HepG2 (cell line): ENCODE measurements around the gene ATP6V0D1. TPM values are rescaled to one million over a fixed set of nuclear protein-coding genes. Genes with fewer than 3 reads are reported as not detected.

Experiments
- ATF7-NPFF ChIP-seq: sonication (generic); formaldehyde crosslinking; IDR thresholded peaks from 2 replicates; pipeline ENCODE4 v1.8.1; 2023; ENCODE audit warnings: mild to moderate bottlenecking, low read depth, missing genetic modification reagents, moderate library complexity
- ELF4 ChIP-seq: sonication (generic); formaldehyde crosslinking; IDR thresholded peaks from 2 replicates; pipeline ENCODE4 v1.5.0; 2020; ENCODE audit warnings: missing genetic modification reagents, mild to moderate bottlenecking, moderate library complexity, borderline replicate concordance
- IRX3 ChIP-seq: sonication (generic); formaldehyde crosslinking; IDR thresholded peaks from 2 replicates; pipeline ENCODE4 v1.8.1; 2023; ENCODE audit warnings: mild to moderate bottlenecking, low read depth, missing genetic modification reagents, borderline replicate concordance
- KAT8 ChIP-seq: IDR thresholded peaks from 2 replicates; pipeline ENCODE4 v1.6.1; 2016; ENCODE audit warnings: missing genetic modification reagents, missing compliant biosample characterization
- PLSCR1 ChIP-seq: sonication (generic); formaldehyde crosslinking; IDR thresholded peaks from 2 replicates; pipeline ENCODE4 v1.5.0; 2020; ENCODE audit warnings: missing genetic modification reagents, mild to moderate bottlenecking, borderline replicate concordance
- RBM22 ChIP-seq: fragments of 200-400 bp; formaldehyde crosslinking; optimal IDR thresholded peaks from 2 replicates; pipeline ENCODE3; 2017; ENCODE audit warnings: mild to moderate bottlenecking, low read length, moderate library complexity
- REPIN1 ChIP-seq: sonication (generic); formaldehyde crosslinking; IDR thresholded peaks from 2 replicates; pipeline ENCODE4 v1.8.0; 2022; ENCODE audit warnings: missing genetic modification reagents, low read depth, mild to moderate bottlenecking, borderline replicate concordance
- SALL1 ChIP-seq: sonication (generic); formaldehyde crosslinking; IDR thresholded peaks from 2 replicates; pipeline ENCODE4 v1.8.0; 2022; ENCODE audit warnings: mild to moderate bottlenecking, missing genetic modification reagents
- SRF ChIP-seq: IDR thresholded peaks from 2 replicates; pipeline ENCODE4 v1.6.1; 2011; ENCODE audit warnings: mild to moderate bottlenecking, low read depth, low read length, moderate library complexity
- SRSF9 ChIP-seq: fragments of 200-400 bp; formaldehyde crosslinking; IDR thresholded peaks from 2 replicates; pipeline ENCODE4 v1.6.1; 2018; ENCODE audit warnings: borderline replicate concordance, mild to moderate bottlenecking, low read depth, low read length; ENCODE audit not compliant: insufficient read depth, poor library complexity, severe bottlenecking
- TAF15 ChIP-seq: fragments of 200-400 bp; formaldehyde crosslinking; IDR thresholded peaks from one replicate; pipeline ENCODE4 v1.6.1; 2018; ENCODE audit warnings: mild to moderate bottlenecking, low read depth, low read length; ENCODE audit not compliant: poor library complexity, severe bottlenecking
- TBL1XR1 ChIP-seq: fragments of 150-350 bp; IDR thresholded peaks from 2 replicates; pipeline ENCODE4 v1.6.1; 2014; ENCODE audit warnings: borderline replicate concordance, low read length; ENCODE audit not compliant: partially characterized antibody
- THYN1 ChIP-seq: sonication (generic); formaldehyde crosslinking; IDR thresholded peaks from 2 replicates; pipeline ENCODE4 v1.8.1; 2023; ENCODE audit warnings: low read depth, mild to moderate bottlenecking, moderate library complexity, missing genetic modification reagents, borderline replicate concordance
- TMF1 ChIP-seq: sonication (generic); formaldehyde crosslinking; IDR thresholded peaks from 2 replicates; pipeline ENCODE4 v1.8.1; 2022; ENCODE audit warnings: low read depth, missing genetic modification reagents
- ZBTB37 ChIP-seq: sonication (generic); formaldehyde crosslinking; IDR thresholded peaks from 2 replicates; pipeline ENCODE4 v1.4.0; 2020; ENCODE audit warnings: mild to moderate bottlenecking, missing genetic modification reagents
- ZNF292 ChIP-seq: sonication (generic); formaldehyde crosslinking; IDR thresholded peaks from 2 replicates; pipeline ENCODE4 v1.8.1; 2022; ENCODE audit warnings: mild to moderate bottlenecking, low read depth, missing genetic modification reagents, borderline replicate concordance
- ZNF354B ChIP-seq: sonication (generic); formaldehyde crosslinking; IDR thresholded peaks from 2 replicates; pipeline ENCODE4 v1.8.0; 2022; ENCODE audit warnings: mild to moderate bottlenecking, missing genetic modification reagents
- ZNF670 ChIP-seq: sonication (generic); formaldehyde crosslinking; IDR thresholded peaks from 2 replicates; pipeline ENCODE4 v1.8.0; 2022; ENCODE audit warnings: mild to moderate bottlenecking, missing genetic modification reagents, borderline replicate concordance
- ZNF768 ChIP-seq: sonication (generic); formaldehyde crosslinking; IDR thresholded peaks from 2 replicates; pipeline ENCODE4 v1.4.0; 2020; ENCODE audit warnings: missing genetic modification reagents
- polyA plus RNA-seq, 8 experiments: library from polyadenylated mRNA; depleted of rRNA in 3 of 8; stranded (reverse) in 7 of 8; unstranded in 1 of 8; fragments of >200 nt; fragmentation: Illumina TruSeq in 4 of 8; extraction: Trizol in 4 of 8; gene quantifications; 2 replicates each; pipeline versions ENCODE4 v1.2.1 to v1.2.3, GENCODE V29; 2011 to 2016; ENCODE audit warnings: low read depth in 4 of 8, missing spikeins in 1 of 8, mixed read lengths in 1 of 8; ENCODE audit not compliant: insufficient read depth in 1 of 8
- total RNA-seq, 5 experiments: library from RNA; depleted of rRNA; stranded (reverse); fragments of >200 nt; fragmentation: Illumina TruSeq; extraction: Trizol; gene quantifications; 2 replicates each; pipeline ENCODE4 v1.2.3, GENCODE V29; 2016; ENCODE audit warnings: low read depth in 1 of 5
- TF ChIP-seq, protein P1 (sequence below): sonication (generic); formaldehyde crosslinking; IDR thresholded peaks from 2 replicates; pipeline ENCODE4 v1.4.0; 2020; ENCODE audit warnings: mild to moderate bottlenecking, missing genetic modification reagents

Gene ATP6V0D1
- total and polyA plus RNA-seq, 2 of the 13 experiments (the other 11 are each of a cell fraction or from before 2014, with no cell fraction given) = 51.1 to 61.3 TPM

DNA sequence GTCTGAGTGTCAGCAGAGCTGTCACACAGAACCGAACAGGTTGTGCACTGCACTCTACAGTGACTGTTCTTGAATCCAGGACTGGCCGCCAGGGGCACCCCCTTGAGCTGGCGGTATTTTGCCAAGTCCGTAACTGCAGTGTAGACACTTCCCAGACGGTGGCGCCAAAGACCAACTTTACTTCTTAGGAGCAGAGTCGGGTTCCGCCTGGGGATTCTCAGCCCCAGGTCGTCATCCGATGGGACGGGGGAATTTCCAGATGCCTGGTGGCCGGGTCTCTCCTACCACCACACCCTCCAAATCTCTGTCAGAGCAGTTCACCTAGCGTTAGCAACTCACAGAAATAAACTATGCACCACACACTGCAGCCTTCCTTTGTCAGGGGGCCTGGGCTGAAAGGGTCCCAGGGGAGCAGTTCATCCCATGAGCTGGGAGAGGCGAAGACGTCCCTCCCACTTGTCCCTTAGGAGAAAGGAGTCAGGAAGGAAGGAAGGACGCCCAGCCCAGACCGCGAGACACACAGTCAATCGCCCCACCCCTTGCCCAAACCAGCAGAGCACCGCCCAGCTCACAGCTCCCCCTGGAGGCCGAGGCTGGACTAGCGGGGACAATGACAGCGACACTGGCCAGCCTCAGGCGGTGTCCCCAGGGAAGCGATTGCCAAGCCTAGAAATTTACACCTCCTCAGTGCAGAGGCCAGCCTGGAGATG lies 40.3 kb upstream of the ATP6V0D1 start (continued):
- no peak for TF ChIP-seq IRX3 (CRISPR knock-in tag)
- TF ChIP-seq SRSF9 = no peak
- TF ChIP-seq TAF15 = no peak
- no peak for TF ChIP-seq PLSCR1
- no peak for TF ChIP-seq ZBTB37 (CRISPR knock-in tag)
- TF ChIP-seq ZNF354B = 0 out of 2 replicates have a peak, but pooled peaks have one; percentile 25
- 0 out of 2 replicates have a peak, but pooled peaks have one; percentile 42 for TF ChIP-seq ZNF292 (CRISPR knock-in tag)
- TF ChIP-seq, protein P1, sequence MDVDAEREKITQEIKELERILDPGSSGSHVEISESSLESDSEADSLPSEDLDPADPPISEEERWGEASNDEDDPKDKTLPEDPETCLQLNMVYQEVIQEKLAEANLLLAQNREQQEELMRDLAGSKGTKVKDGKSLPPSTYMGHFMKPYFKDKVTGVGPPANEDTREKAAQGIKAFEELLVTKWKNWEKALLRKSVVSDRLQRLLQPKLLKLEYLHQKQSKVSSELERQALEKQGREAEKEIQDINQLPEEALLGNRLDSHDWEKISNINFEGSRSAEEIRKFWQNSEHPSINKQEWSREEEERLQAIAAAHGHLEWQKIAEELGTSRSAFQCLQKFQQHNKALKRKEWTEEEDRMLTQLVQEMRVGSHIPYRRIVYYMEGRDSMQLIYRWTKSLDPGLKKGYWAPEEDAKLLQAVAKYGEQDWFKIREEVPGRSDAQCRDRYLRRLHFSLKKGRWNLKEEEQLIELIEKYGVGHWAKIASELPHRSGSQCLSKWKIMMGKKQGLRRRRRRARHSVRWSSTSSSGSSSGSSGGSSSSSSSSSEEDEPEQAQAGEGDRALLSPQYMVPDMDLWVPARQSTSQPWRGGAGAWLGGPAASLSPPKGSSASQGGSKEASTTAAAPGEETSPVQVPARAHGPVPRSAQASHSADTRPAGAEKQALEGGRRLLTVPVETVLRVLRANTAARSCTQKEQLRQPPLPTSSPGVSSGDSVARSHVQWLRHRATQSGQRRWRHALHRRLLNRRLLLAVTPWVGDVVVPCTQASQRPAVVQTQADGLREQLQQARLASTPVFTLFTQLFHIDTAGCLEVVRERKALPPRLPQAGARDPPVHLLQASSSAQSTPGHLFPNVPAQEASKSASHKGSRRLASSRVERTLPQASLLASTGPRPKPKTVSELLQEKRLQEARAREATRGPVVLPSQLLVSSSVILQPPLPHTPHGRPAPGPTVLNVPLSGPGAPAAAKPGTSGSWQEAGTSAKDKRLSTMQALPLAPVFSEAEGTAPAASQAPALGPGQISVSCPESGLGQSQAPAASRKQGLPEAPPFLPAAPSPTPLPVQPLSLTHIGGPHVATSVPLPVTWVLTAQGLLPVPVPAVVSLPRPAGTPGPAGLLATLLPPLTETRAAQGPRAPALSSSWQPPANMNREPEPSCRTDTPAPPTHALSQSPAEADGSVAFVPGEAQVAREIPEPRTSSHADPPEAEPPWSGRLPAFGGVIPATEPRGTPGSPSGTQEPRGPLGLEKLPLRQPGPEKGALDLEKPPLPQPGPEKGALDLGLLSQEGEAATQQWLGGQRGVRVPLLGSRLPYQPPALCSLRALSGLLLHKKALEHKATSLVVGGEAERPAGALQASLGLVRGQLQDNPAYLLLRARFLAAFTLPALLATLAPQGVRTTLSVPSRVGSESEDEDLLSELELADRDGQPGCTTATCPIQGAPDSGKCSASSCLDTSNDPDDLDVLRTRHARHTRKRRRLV (CRISPR knock-in tag) = no peak; the same call in 1 of the 2 replicates
- no peak for TF ChIP-seq RBM22
- TF ChIP-seq ELF4 (CRISPR knock-in tag) = no peak
- no peak for TF ChIP-seq THYN1
- TF ChIP-seq ATF7-NPFF = no peak
- peak; percentile 52; the same call in 1 of the 2 replicates for TF ChIP-seq ZNF670 (CRISPR knock-in tag)
- peak; percentile 82; the same call in 1 of the 2 replicates for TF ChIP-seq REPIN1 (CRISPR knock-in tag)
- TF ChIP-seq SALL1 (CRISPR knock-in tag) = peak; percentile 61
- TF ChIP-seq TBL1XR1 = no peak
- TF ChIP-seq TMF1 = no peak
- TF ChIP-seq SRF = peak; percentile 39; the same call in 1 of the 2 replicates
- peak; percentile 78; the same call in 1 of the 2 replicates for TF ChIP-seq ZNF768 (CRISPR knock-in tag)
- peak; percentile 82 for TF ChIP-seq KAT8 (CRISPR knock-in tag)
